Omental fat pad (tissue), 4 donors: ENCODE measurements around the gene SMARCB1. TPM values are rescaled to one million over a fixed set of nuclear protein-coding genes. Genes with fewer than 3 reads are reported as not detected.

Source experiments
- ATAC-seq: fragments of 150-250 bp; one replicate; pipeline ENCODE4 v1.9.1; 2016; ENCODE audit warnings: mild to moderate bottlenecking, moderate library complexity; ENCODE audit not compliant: low FRiP score
- DNase-seq: peaks from one replicate; pipeline ENCODE4 v3.0.0-alpha.2; 2019; ENCODE audit warnings: low spot score
- CTCF ChIP-seq, 3 donors: fragments of 450-650 bp; IDR thresholded peaks; one replicate each; pipeline ENCODE4 v1.5.1; 2016 to 2017; ENCODE audit warnings: antibody characterized with exemption in 3 of 3, mild to moderate bottlenecking in 3 of 3, moderate library complexity in 2 of 3
- total RNA-seq, 4 donors: library from RNA; depleted of rRNA; stranded (reverse); fragments of >200 nt; gene quantifications; one replicate each; pipeline ENCODE4 v1.1.0, GENCODE V29; 2016

The SMARCB1 gene
- total RNA-seq, 4 donors from 2014 or later, result 38.8 to 50.9 (median 47.6) TPM

- DNase-seq (no peak), ATAC-seq (no peak)
- no peak for TF ChIP-seq CTCF (IDR thresholded peaks at IDR 0.05)
Measured at GRCh38 chr22:23837911-23838680, 51.3 kb downstream of the SMARCB1 start.

GRCh38 chr22:23838681-23839468 is 52.1 kb downstream of the SMARCB1 start, which contains the start of gene DERL3:
TSS of gene DERL3 (minus strand) at chr22:23839006. CDS start at chr22:23838987, 19 bp downstream.
- peak; percentile 99 for DNase-seq
- ATAC-seq, result peak; percentile 93
- no peak for TF ChIP-seq CTCF (IDR thresholded peaks at IDR 0.05)

- ATAC-seq (no peak), DNase-seq (no peak)
- TF ChIP-seq CTCF (IDR thresholded peaks at IDR 0.05), result no peak
Measured at GRCh38 chr22:23840026-23840425, 53.3 kb downstream of the SMARCB1 start.

- DNase-seq, result no peak
- no peak for ATAC-seq
Measured at GRCh38 chr22:23841292-23841691, 54.5 kb downstream of the SMARCB1 start.

GRCh38 chr22:23841736-23842445 is 55.1 kb downstream of the SMARCB1 start:
- no peak for TF ChIP-seq CTCF (IDR thresholded peaks at IDR 0.05)
- DNase-seq (no peak), ATAC-seq (no peak)

More at GRCh38 chr22:23841292-23841691, 54.5 kb downstream of the SMARCB1 start:
- no peak for TF ChIP-seq CTCF (IDR thresholded peaks at IDR 0.05)

- TF ChIP-seq CTCF (IDR thresholded peaks at IDR 0.05), result no peak
- ATAC-seq, result no peak
- no peak for DNase-seq
Measured at GRCh38 chr22:23842599-23842998, 55.8 kb downstream of the SMARCB1 start.
